SH-SY5Y (cell line): Measurements from ENCODE around the gene NEK6.

Experiments
- GATA2 ChIP-seq: IDR thresholded peaks from 2 replicates; pipeline ENCODE4 v1.6.1; 2011; ENCODE audit warnings: mild to moderate bottlenecking, low read depth, low read length
- GATA3 ChIP-seq: IDR thresholded peaks from 2 replicates; pipeline ENCODE4 v1.6.1; 2011; ENCODE audit warnings: low read depth, mild to moderate bottlenecking, low read length, moderate library complexity

DNA sequence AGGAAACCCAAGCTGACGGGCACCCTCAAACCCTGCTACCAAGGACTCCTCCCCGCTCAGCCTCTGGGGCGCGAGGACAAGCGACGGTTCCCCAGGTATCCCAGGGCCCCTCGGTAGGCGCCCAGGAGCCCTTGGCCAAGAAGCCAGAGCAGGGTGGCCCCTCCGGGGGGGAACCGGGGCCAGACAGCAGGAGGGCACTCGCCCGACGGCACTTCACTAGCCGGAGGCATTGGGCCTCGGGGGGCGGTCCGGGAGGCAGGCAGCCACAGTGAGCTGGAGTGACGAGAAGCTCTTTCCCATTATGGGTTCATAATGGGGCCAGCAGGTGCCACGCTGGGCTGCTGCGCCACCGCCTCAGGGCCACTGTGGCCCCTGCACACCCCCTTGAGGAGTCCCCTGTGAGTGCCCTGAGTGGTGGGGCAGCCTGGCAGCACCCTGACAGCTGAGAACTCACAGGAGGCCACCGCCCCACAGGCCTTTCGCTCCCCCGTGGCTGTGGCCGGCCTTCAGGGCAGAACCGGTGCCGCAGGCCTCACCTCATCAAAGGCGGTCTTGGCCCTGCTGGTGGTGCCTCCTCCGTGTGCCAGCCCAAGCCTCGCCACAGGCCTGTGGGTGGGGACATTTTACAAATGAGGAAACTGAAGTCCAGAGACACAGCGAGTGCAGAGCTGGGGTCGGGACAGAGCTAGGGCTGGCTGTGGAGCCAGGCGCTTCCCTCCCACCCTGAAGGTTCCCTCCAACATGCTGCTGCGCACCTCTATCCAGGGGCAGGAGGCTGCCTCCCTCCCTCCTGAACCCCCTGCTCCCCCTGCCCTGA, 88.8 kb downstream of the NEK6 start:
- TF ChIP-seq GATA2 (no peak), GATA3 (no peak)
